Suprapubic skin (tissue), 4 donors: Measurements from ENCODE around the gene SLC6A13.

Source experiments
- POLR2A ChIP-seq, 2 donors: fragments of 450-650 bp; IDR thresholded peaks; one replicate each; pipeline ENCODE4 v1.6.1; 2017; ENCODE audit warnings: antibody characterized with exemption in 2 of 2, mild to moderate bottlenecking in 2 of 2, moderate library complexity in 2 of 2
- POLR2AphosphoS5 ChIP-seq, 3 donors: sonication (generic); formaldehyde crosslinking; IDR thresholded peaks; one replicate each; pipeline ENCODE4 v1.6.1; 2017; ENCODE audit warnings: antibody characterized with exemption in 3 of 3
- TF ChIP-seq, protein P1 (sequence below), 2 donors: fragments of 200-600 bp in 1 of 2; fragments of 450-650 bp in 1 of 2; sonication (generic) in 1 of 2; IDR thresholded peaks; one replicate each; pipeline ENCODE4 v1.5.1; 2016 to 2019; ENCODE audit warnings: antibody characterized with exemption in 2 of 2, mild to moderate bottlenecking in 1 of 2, moderate library complexity in 1 of 2

DNA sequence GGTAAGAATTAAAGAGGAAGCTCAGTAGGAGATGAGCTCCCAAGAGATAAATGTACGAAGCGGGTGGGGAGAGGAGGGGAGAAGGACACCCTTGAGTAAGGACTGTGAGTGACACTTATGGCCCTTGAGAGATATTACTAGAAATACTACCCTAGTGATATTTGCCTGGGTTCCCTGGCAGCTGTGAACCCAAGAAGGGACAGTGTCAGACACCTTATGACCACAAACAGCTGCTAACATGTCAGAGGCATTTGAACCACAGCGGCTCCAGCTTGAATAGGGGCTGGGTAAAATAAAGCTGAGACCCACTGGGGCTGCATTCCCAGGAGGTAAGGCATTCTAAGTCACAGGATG is 29.0 kb downstream of the SLC6A13 start:
- TF ChIP-seq POLR2AphosphoS5 (IDR thresholded peaks at IDR 0.05) (no peak), POLR2A (IDR thresholded peaks at IDR 0.05) (no peak)
- TF ChIP-seq, protein P1, sequence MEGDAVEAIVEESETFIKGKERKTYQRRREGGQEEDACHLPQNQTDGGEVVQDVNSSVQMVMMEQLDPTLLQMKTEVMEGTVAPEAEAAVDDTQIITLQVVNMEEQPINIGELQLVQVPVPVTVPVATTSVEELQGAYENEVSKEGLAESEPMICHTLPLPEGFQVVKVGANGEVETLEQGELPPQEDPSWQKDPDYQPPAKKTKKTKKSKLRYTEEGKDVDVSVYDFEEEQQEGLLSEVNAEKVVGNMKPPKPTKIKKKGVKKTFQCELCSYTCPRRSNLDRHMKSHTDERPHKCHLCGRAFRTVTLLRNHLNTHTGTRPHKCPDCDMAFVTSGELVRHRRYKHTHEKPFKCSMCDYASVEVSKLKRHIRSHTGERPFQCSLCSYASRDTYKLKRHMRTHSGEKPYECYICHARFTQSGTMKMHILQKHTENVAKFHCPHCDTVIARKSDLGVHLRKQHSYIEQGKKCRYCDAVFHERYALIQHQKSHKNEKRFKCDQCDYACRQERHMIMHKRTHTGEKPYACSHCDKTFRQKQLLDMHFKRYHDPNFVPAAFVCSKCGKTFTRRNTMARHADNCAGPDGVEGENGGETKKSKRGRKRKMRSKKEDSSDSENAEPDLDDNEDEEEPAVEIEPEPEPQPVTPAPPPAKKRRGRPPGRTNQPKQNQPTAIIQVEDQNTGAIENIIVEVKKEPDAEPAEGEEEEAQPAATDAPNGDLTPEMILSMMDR (IDR thresholded peaks at IDR 0.05), result no peak
